H9 (cell line): ENCODE data around the gene DTNA. TPM values are rescaled to one million over a fixed set of nuclear protein-coding genes. Genes with fewer than 3 reads are reported as not detected.

Source experiments
- DNase-seq: peaks from one replicate; pipeline ENCODE4 v3.0.0-alpha.2; 2017
- H2AFZ ChIP-seq: one replicate; pipeline ENCODE4 v1.6.1; 2013; ENCODE audit warnings: mild to moderate bottlenecking, low read length, control low read depth, moderate library complexity
- H2AK5ac ChIP-seq: 2 replicates; pipeline ENCODE4 v1.6.1; 2013; ENCODE audit warnings: low read length, control low read depth, mixed read lengths; ENCODE audit not compliant: insufficient read length
- H2BK120ac ChIP-seq: one replicate; pipeline ENCODE4 v1.6.1; 2013; ENCODE audit warnings: low read depth, mild to moderate bottlenecking, low read length, control low read depth, inconsistent platforms; ENCODE audit not compliant: poor library complexity, severe bottlenecking
- H2BK12ac ChIP-seq: 2 replicates; pipeline ENCODE4 v1.6.1; 2013; ENCODE audit warnings: low read length, control low read depth, mixed read lengths, low read depth; ENCODE audit not compliant: insufficient read length
- H2BK15ac ChIP-seq: 2 replicates; pipeline ENCODE4 v1.6.1; 2013; ENCODE audit warnings: low read depth, low read length, control low read depth
- H2BK20ac ChIP-seq: one replicate; pipeline ENCODE4 v1.6.1; 2013; ENCODE audit warnings: low read depth, mild to moderate bottlenecking, low read length, control low read depth, inconsistent platforms; ENCODE audit not compliant: poor library complexity, severe bottlenecking
- H2BK5ac ChIP-seq: 2 replicates; pipeline ENCODE4 v1.6.1; 2013; ENCODE audit warnings: low read length, control low read depth, mixed read lengths; ENCODE audit not compliant: insufficient read length
- H3K14ac ChIP-seq: 2 replicates; pipeline ENCODE4 v1.6.1; 2013; ENCODE audit warnings: low read length, control low read depth; ENCODE audit not compliant: insufficient read depth
- H3K18ac ChIP-seq: 2 replicates; pipeline ENCODE4 v1.6.1; 2013; ENCODE audit warnings: low read depth, mild to moderate bottlenecking, mixed read lengths, low read length, control low read depth; ENCODE audit not compliant: insufficient read length
- H3K23ac ChIP-seq: 2 replicates; pipeline ENCODE4 v1.6.1; 2013; ENCODE audit warnings: low read length, control low read depth, mixed read lengths, low read depth; ENCODE audit not compliant: insufficient read length
- H3K23me2 ChIP-seq: 2 replicates; pipeline ENCODE4 v1.6.1; 2013; ENCODE audit warnings: low read depth, mild to moderate bottlenecking, mixed read lengths, low read length, control low read depth; ENCODE audit not compliant: insufficient read length, poor library complexity, severe bottlenecking
- H3K27ac ChIP-seq: 2 replicates; pipeline ENCODE4 v1.5.1; 2013; ENCODE audit warnings: low read length, control low read depth, mixed read lengths, low read depth; ENCODE audit not compliant: insufficient read length
- H3K27me3 ChIP-seq: 2 replicates; pipeline ENCODE4 v1.6.1; 2013; ENCODE audit warnings: low read length, control low read depth, inconsistent platforms; ENCODE audit not compliant: insufficient read depth
- H3K4ac ChIP-seq: 2 replicates; pipeline ENCODE4 v1.6.1; 2013; ENCODE audit warnings: low read depth, mild to moderate bottlenecking, control low read depth, inconsistent platforms, low read length, moderate library complexity
- H3K4me1 ChIP-seq: 2 replicates; pipeline ENCODE4 v1.6.1; 2013; ENCODE audit warnings: low read length, control low read depth, inconsistent platforms; ENCODE audit not compliant: insufficient read depth
- H3K4me2 ChIP-seq: 2 replicates; pipeline ENCODE4 v1.6.1; 2013; ENCODE audit warnings: low read length, control low read depth, mixed read lengths; ENCODE audit not compliant: insufficient read length, insufficient read depth
- H3K56ac ChIP-seq: 2 replicates; pipeline ENCODE4 v1.6.1; 2013; ENCODE audit warnings: low read depth, mild to moderate bottlenecking, mixed read lengths, low read length, control low read depth; ENCODE audit not compliant: insufficient read length
- H3K79me1 ChIP-seq: 2 replicates; pipeline ENCODE4 v1.6.1; 2013; ENCODE audit warnings: low read depth, mild to moderate bottlenecking, moderate library complexity, low read length, control low read depth, inconsistent platforms; ENCODE audit not compliant: insufficient read depth, poor library complexity, severe bottlenecking
- H3K79me2 ChIP-seq: 2 replicates; pipeline ENCODE4 v1.6.1; 2013; ENCODE audit warnings: low read length, control low read depth, inconsistent platforms; ENCODE audit not compliant: insufficient read depth
- H3K9ac ChIP-seq: 2 replicates; pipeline ENCODE4 v1.6.1; 2013; ENCODE audit warnings: low read length, control low read depth, mixed read lengths; ENCODE audit not compliant: insufficient read length; ENCODE audit errors: extremely low read depth
- H3K9me3 ChIP-seq: one replicate; pipeline ENCODE4 v1.6.1; 2013; ENCODE audit warnings: low read depth, low read length, inconsistent platforms; ENCODE audit not compliant: control insufficient read depth
- H3T11ph ChIP-seq: one replicate; pipeline ENCODE4 v1.6.1; 2013; ENCODE audit warnings: mild to moderate bottlenecking, low read length, control low read depth, inconsistent platforms
- H4K20me1 ChIP-seq: one replicate; pipeline ENCODE4 v1.6.1; 2013; ENCODE audit not compliant: control insufficient read depth, insufficient read length, insufficient read depth
- H4K5ac ChIP-seq: 2 replicates; pipeline ENCODE4 v1.6.1; 2013; ENCODE audit warnings: low read depth, mild to moderate bottlenecking, mixed read lengths, low read length, control low read depth; ENCODE audit not compliant: insufficient read length
- H4K8ac ChIP-seq: replicated peaks from 2 replicates; pipeline ENCODE4 v1.6.1; 2013; ENCODE audit warnings: low read length, control low read depth, mixed read lengths, low read depth; ENCODE audit not compliant: insufficient read length
- H4K91ac ChIP-seq: 2 replicates; pipeline ENCODE4 v1.6.1; 2013; ENCODE audit warnings: low read depth, mild to moderate bottlenecking, moderate library complexity, mixed read lengths, low read length, control low read depth; ENCODE audit not compliant: insufficient read length
- H3K27ac Mint-ChIP-seq, 3 experiments: 2 replicates in 2 of 3; 3 replicates in 1 of 3; pipeline ENCODE4 v1.8.0; 2020 to 2021; ENCODE audit warnings: mixed read lengths in 3 of 3, mild to moderate bottlenecking in 1 of 3, moderate library complexity in 1 of 3
- H3K27me3 Mint-ChIP-seq: 2 replicates; pipeline ENCODE4 v1.8.0; 2021; ENCODE audit warnings: low read depth, mild to moderate bottlenecking, moderate library complexity, mixed read lengths
- H3K36me3 Mint-ChIP-seq, 3 experiments: 2 replicates in 2 of 3; 3 replicates in 1 of 3; pipeline ENCODE4 v1.8.0; 2020 to 2021; ENCODE audit warnings: low read depth in 3 of 3, mixed read lengths in 3 of 3; ENCODE audit not compliant: insufficient read depth in 1 of 3
- H3K4me1 Mint-ChIP-seq, 2 experiments: 2 replicates each; pipeline ENCODE4 v1.8.0; 2020; ENCODE audit warnings: mixed read lengths in 2 of 2
- H3K4me3 Mint-ChIP-seq, 2 experiments: 2 replicates in 1 of 2; 3 replicates in 1 of 2; pipeline ENCODE4 v1.8.0; 2020 to 2021; ENCODE audit warnings: mild to moderate bottlenecking in 2 of 2, mixed read lengths in 2 of 2, moderate library complexity in 1 of 2
- H3K9me3 Mint-ChIP-seq, 2 experiments: 2 replicates in 1 of 2; 3 replicates in 1 of 2; pipeline ENCODE4 v1.8.0; 2020; ENCODE audit warnings: mild to moderate bottlenecking in 2 of 2, mixed read lengths in 2 of 2, moderate library complexity in 1 of 2
- WGBS: extraction: QIAGEN DNeasy Blood & Tissue Kit; methylation state at CpG from one replicate; pipeline ENCODE4 v1.1.7; 2013; ENCODE audit warnings: missing lambda C conversion rate, low lambda C conversion rate, mixed read lengths; ENCODE audit not compliant: insufficient read length; ENCODE audit errors: extremely low coverage; 5-methylcytosine and 5-hydroxymethylcytosine counted together
- total RNA-seq: library from RNA; stranded (reverse); gene quantifications from 2 replicates; pipeline ENCODE4 v1.2.1, GENCODE V29; 2021
- TF ChIP-seq, protein P1 (sequence below): fragments of 200-600 bp; sonication (generic); conservative IDR thresholded peaks from 3 replicates; pipeline ENCODE4 v1.8.0; 2021; ENCODE audit warnings: antibody characterized with exemption, mild to moderate bottlenecking

The DTNA gene
- total RNA-seq, 1 experiment from 2014 or later: 25.5 TPM

DNA sequence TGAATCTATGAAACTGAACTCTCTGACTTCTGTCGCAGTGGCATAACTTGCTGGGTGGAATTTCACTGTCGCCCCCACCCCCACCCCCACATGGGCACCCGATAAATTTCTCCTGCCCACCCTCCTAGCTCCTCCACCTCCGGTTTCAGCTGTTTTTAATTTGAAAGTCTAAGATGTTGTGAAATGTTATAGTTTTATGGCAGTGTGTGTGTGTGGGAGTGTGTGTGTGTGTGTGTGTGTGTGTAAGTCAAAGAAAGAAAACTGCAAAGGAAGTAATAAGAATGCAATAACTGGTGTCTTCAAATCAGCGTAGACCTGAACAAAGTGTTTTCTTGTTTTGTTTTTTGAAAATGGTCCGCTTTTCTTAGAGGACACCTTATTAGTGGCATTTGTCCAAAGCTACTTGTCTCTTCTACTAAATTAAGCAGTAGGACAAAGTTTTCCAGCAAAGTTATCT lies 388 bp downstream of the DTNA start:
- no peak overlapping the region for H2BK15ac ChIP-seq
- no peak overlapping the region for H3K14ac ChIP-seq
- H3K9ac ChIP-seq: no peak overlapping the region
- H3K79me2 ChIP-seq: no peaks in the 10 kb centered on the region
- H3K27me3 Mint-ChIP-seq: no peaks in the 10 kb centered on the region
- H3K9me3 Mint-ChIP-seq: no peaks in the 10 kb centered on the region
- no peaks in the 10 kb centered on the region for H3K23me2 ChIP-seq
- TF ChIP-seq, protein P1, sequence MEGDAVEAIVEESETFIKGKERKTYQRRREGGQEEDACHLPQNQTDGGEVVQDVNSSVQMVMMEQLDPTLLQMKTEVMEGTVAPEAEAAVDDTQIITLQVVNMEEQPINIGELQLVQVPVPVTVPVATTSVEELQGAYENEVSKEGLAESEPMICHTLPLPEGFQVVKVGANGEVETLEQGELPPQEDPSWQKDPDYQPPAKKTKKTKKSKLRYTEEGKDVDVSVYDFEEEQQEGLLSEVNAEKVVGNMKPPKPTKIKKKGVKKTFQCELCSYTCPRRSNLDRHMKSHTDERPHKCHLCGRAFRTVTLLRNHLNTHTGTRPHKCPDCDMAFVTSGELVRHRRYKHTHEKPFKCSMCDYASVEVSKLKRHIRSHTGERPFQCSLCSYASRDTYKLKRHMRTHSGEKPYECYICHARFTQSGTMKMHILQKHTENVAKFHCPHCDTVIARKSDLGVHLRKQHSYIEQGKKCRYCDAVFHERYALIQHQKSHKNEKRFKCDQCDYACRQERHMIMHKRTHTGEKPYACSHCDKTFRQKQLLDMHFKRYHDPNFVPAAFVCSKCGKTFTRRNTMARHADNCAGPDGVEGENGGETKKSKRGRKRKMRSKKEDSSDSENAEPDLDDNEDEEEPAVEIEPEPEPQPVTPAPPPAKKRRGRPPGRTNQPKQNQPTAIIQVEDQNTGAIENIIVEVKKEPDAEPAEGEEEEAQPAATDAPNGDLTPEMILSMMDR: no peak
- no peak for DNase-seq
- H3K4me2 ChIP-seq: no peak overlapping the region
- no peak overlapping the region for H3T11ph ChIP-seq
- no peak overlapping the region for H4K5ac ChIP-seq
- no peak overlapping the region for H2AFZ ChIP-seq
- no peak overlapping the region for H3K18ac ChIP-seq
- H4K8ac ChIP-seq: no peak overlapping the region
- H2AK5ac ChIP-seq: no peak overlapping the region
- peaks cover 5% of the 10 kb centered on the region; the same call in 1 of the 2 replicates for H3K4me1 ChIP-seq
- no peak overlapping the region for H2BK120ac ChIP-seq
- no peak overlapping the region for H2BK20ac ChIP-seq
- no peak overlapping the region for H3K56ac ChIP-seq
- H3K4ac ChIP-seq: no peak overlapping the region
- no CpG with 5 or more reads among the region's 6 CpGs for WGBS
- no peaks in the 10 kb centered on the region for H3K9me3 ChIP-seq
- no peak overlapping the region for H3K23ac ChIP-seq
- no peak overlapping the region for H3K4me3 Mint-ChIP-seq
- H3K27me3 ChIP-seq: no peaks in the 10 kb centered on the region
- H3K27ac ChIP-seq: no peak overlapping the region
- H2BK12ac ChIP-seq: no peak overlapping the region
- no peak overlapping the region for H2BK5ac ChIP-seq
- no peaks in the 10 kb centered on the region for H4K20me1 ChIP-seq
- no peak overlapping the region for H4K91ac ChIP-seq
- peaks cover 39% of the 10 kb centered on the region in 2 experiments for H3K4me1 Mint-ChIP-seq
- H3K79me1 ChIP-seq: no peaks in the 10 kb centered on the region
- peaks cover 0 to 2% (median 0%) of the 10 kb centered on the region in 3 experiments; a peak in 1 of 7 replicates for H3K36me3 Mint-ChIP-seq
- peak overlapping the region in 2 of 3 experiments; percentile 4 to 82; a peak in 3 of 7 replicates for H3K27ac Mint-ChIP-seq
